ENCODE measurements around the gene CCHCR1. TPM values are rescaled to one million over a fixed set of nuclear protein-coding genes. Genes with fewer than 3 reads are reported as not detected.

CCHCR1 gene
- polyA plus RNA-seq, 1 donor from 2014 or later, result 19.7 TPM

DNA sequence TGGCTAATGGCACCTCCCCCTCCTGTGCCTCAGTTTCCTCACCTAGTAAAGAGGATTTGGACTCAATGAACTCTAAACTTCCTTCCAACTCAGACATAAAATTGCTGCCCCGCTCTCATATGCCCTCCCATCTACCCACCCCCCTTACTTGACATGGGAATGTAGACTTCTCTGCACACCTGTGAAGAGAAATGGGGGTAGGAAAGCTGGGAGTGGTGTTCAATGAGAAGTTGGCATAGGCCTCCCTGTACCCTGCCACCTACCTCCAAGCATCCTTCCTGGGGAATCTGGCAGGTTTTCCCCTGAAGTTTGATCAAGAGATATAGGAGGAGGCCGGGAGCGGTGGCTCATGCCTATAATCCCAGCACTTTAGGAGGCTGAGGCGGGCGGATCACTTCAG, 16.8 kb upstream of the CCHCR1 start:
- no peaks in the 10 kb centered on the region for H3K9me3 ChIP-seq (ENCODE audit: low read length)
- H3K9ac ChIP-seq (ENCODE audit: low read length), result no peak overlapping the region
- H3K27ac ChIP-seq (ENCODE audit: low read length), result no peak overlapping the region
- TF ChIP-seq POLR2AphosphoS5 (IDR thresholded peaks at IDR 0.05) (no peak), EP300 (conservative IDR thresholded peaks at IDR 0.05; ENCODE audit: poor library complexity, severe bottlenecking) (no peak), SMC3 (conservative IDR thresholded peaks at IDR 0.05; ENCODE audit: poor library complexity) (no peak), REST (IDR thresholded peaks at IDR 0.05; ENCODE audit: borderline replicate concordance) (no peak), RAD21 (conservative IDR thresholded peaks at IDR 0.05) (no peak)
- H3K27me3 ChIP-seq (ENCODE audit: insufficient read depth, low read depth, low read length), result no peaks in the 10 kb centered on the region
- no peak overlapping the region for H3K4me3 ChIP-seq (ENCODE audit: low read length)
- no peak overlapping the region for H3K4me2 ChIP-seq (ENCODE audit: low read length)
- H3K9me2 ChIP-seq (ENCODE audit: insufficient read depth, low read length), result no peaks in the 10 kb centered on the region
- H2AFZ ChIP-seq (ENCODE audit: low read depth, low read length), result no peak overlapping the region
- no peaks in the 10 kb centered on the region for H3K79me2 ChIP-seq (replicated peaks; ENCODE audit: insufficient read depth, low read length)
- no peaks in the 10 kb centered on the region for H3F3A ChIP-seq (ENCODE audit: insufficient read depth, low read length, poor library complexity, severe bottlenecking)
- no peaks in the 10 kb centered on the region for H3K36me3 ChIP-seq (ENCODE audit: insufficient read depth, low read length)
- no peaks in the 10 kb centered on the region for H4K20me1 ChIP-seq (ENCODE audit: insufficient read depth)

DNA sequence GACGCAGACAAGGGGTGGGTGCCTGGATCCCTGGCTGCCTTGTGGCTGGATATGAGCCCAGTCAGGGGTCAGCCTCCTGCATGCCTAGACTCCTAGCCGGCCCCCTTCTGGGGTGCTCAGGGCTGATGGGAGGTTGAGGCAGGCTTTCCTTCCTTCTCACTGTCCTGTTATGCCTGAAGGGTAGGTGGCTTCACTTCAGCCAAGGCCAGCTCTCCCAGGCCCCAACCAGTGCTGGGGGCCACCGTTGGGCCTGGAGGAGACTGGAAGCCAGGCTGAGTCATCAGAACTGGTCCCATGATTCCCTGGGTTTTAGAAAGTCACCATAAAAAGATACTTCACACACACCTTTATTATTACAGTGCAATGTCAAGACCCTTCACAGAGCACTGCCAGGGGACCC, 15.8 kb upstream of the CCHCR1 start:
- Histone ChIP-seq H3K27ac (ENCODE audit: low read length) (no peak overlapping the region), H3K27me3 (ENCODE audit: insufficient read depth, low read depth, low read length) (no peaks in the 10 kb centered on the region), H3K4me3 (ENCODE audit: low read length) (no peak overlapping the region), H3K4me2 (ENCODE audit: low read length) (no peak overlapping the region), H3K9ac (ENCODE audit: low read length) (no peak overlapping the region), H3K36me3 (ENCODE audit: insufficient read depth, low read length) (no peaks in the 10 kb centered on the region), H3K9me2 (ENCODE audit: insufficient read depth, low read length) (no peaks in the 10 kb centered on the region), H2AFZ (ENCODE audit: low read depth, low read length) (no peak overlapping the region), H3K79me2 (replicated peaks; ENCODE audit: insufficient read depth, low read length) (no peaks in the 10 kb centered on the region), H3F3A (ENCODE audit: insufficient read depth, low read length, poor library complexity, severe bottlenecking) (no peaks in the 10 kb centered on the region), H4K20me1 (ENCODE audit: insufficient read depth) (no peaks in the 10 kb centered on the region), H3K9me3 (ENCODE audit: low read length) (no peaks in the 10 kb centered on the region)
- TF ChIP-seq RAD21 (conservative IDR thresholded peaks at IDR 0.05) (no peak), TAF1 (IDR thresholded peaks at IDR 0.05; ENCODE audit: low read depth) (no peak), MXI1 (conservative IDR thresholded peaks at IDR 0.05; ENCODE audit: poor library complexity, severe bottlenecking) (no peak), SMC3 (conservative IDR thresholded peaks at IDR 0.05; ENCODE audit: poor library complexity) (no peak), EZH2 (IDR thresholded peaks at IDR 0.05; ENCODE audit: borderline replicate concordance, insufficient read depth, low read length, poor library complexity, severe bottlenecking) (no peak), EP300 (conservative IDR thresholded peaks at IDR 0.05; ENCODE audit: poor library complexity, severe bottlenecking) (no peak), POLR2AphosphoS5 (IDR thresholded peaks at IDR 0.05) (no peak), REST (IDR thresholded peaks at IDR 0.05; ENCODE audit: borderline replicate concordance) (no peak)
- TF ChIP-seq, protein P1, sequence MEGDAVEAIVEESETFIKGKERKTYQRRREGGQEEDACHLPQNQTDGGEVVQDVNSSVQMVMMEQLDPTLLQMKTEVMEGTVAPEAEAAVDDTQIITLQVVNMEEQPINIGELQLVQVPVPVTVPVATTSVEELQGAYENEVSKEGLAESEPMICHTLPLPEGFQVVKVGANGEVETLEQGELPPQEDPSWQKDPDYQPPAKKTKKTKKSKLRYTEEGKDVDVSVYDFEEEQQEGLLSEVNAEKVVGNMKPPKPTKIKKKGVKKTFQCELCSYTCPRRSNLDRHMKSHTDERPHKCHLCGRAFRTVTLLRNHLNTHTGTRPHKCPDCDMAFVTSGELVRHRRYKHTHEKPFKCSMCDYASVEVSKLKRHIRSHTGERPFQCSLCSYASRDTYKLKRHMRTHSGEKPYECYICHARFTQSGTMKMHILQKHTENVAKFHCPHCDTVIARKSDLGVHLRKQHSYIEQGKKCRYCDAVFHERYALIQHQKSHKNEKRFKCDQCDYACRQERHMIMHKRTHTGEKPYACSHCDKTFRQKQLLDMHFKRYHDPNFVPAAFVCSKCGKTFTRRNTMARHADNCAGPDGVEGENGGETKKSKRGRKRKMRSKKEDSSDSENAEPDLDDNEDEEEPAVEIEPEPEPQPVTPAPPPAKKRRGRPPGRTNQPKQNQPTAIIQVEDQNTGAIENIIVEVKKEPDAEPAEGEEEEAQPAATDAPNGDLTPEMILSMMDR (IDR thresholded peaks at IDR 0.05; ENCODE audit: poor library complexity, severe bottlenecking), result no peak
